GM12878 (cell line): ENCODE results near the gene SCEL. TPM values are rescaled to one million over a fixed set of nuclear protein-coding genes. Genes with fewer than 3 reads are reported as not detected.

Experiments
- ATAC-seq: fragments of 200-7000 bp; cut with Tn5 transposase; 3 replicates; pipeline ENCODE4 v1.9.1; 2020; ENCODE audit warnings: mild to moderate bottlenecking, moderate library complexity
- BruUV-seq: library from RNA; stranded (reverse); fragments of 400-500 nt; replicated peaks from 2 replicates; lab custom pipeline; 2021; lab: Mats Ljungman, UMichigan
- CTCF ChIA-PET: fragments of 300-600 bp; sonication (Branson Sonifier 250); formaldehyde crosslinking; extraction: SDS; loops from one replicate; lab custom pipeline; 2021; ENCODE audit warnings: inconsistent platforms; lab: Yijun Ruan, JAX
- POLR2A ChIA-PET: fragments of 350-600 bp; formaldehyde crosslinking; extraction: SDS; loops from one replicate; lab custom pipeline; 2021; ENCODE audit warnings: inconsistent platforms; lab: Charles Lee
- RAD21 ChIA-PET: fragments of 300-600 bp; sonication (Branson Sonifier 250); formaldehyde crosslinking; loops from one replicate; lab custom pipeline; 2023; ENCODE audit warnings: antibody characterized with exemption; ENCODE audit not compliant: unreplicated experiment; lab: Charles Lee
- SMC1A ChIA-PET: fragments of 300-600 bp; sonication (Branson Sonifier 250); formaldehyde crosslinking; loops from one replicate; lab custom pipeline; 2023; ENCODE audit not compliant: unreplicated experiment, uncharacterized antibody; lab: Charles Lee
- DNase-seq: peaks from one replicate; pipeline ENCODE4 v3.0.0-alpha.2; 2011; ENCODE audit warnings: low read depth, low spot score
- FAIRE-seq: peaks from 3 replicates; lab custom pipeline; 2011; peaks lifted over from hg19 to GRCh38; lab: Jason Lieb, UNC
- H2AFZ ChIP-seq: 2 replicates; pipeline ENCODE4 v1.6.0; 2011; ENCODE audit warnings: low read depth, low read length, control low read depth; ENCODE audit not compliant: control insufficient read depth
- H3K27ac ChIP-seq: 2 replicates; pipeline ENCODE4 v1.5.1; 2011; ENCODE audit warnings: control low read depth; ENCODE audit not compliant: control insufficient read depth, insufficient read depth
- H3K27me3 ChIP-seq, 2 experiments: replicated peaks in 1 of 2; 2 replicates each; pipeline versions ENCODE4 v1.6.0 to v1.6.1; 2011; ENCODE audit warnings: low read length in 1 of 2; ENCODE audit not compliant: control insufficient read depth in 2 of 2, insufficient read depth in 2 of 2
- H3K36me3 ChIP-seq, 2 experiments: 2 replicates each; pipeline ENCODE4 v1.5.1; 2011; ENCODE audit warnings: low read length in 1 of 2; ENCODE audit not compliant: control insufficient read depth in 2 of 2, insufficient read depth in 2 of 2
- H3K4me1 ChIP-seq: 2 replicates; pipeline ENCODE4 v1.6.1; 2011; ENCODE audit warnings: mild to moderate bottlenecking, low read length, moderate library complexity, mixed read lengths; ENCODE audit not compliant: control insufficient read depth, insufficient read depth
- H3K4me2 ChIP-seq: 2 replicates; pipeline ENCODE4 v1.6.0; 2011; ENCODE audit warnings: control low read depth; ENCODE audit not compliant: control insufficient read depth, insufficient read depth
- H3K4me3 ChIP-seq: fragments of 200-600 bp; sonication (generic); 2 replicates; pipeline ENCODE4 v1.5.1; 2016
- H3K79me2 ChIP-seq: 2 replicates; pipeline ENCODE4 v1.6.0; 2011; ENCODE audit warnings: low read length; ENCODE audit not compliant: control insufficient read depth, insufficient read depth
- H3K9ac ChIP-seq: 2 replicates; pipeline ENCODE4 v1.8.0; 2011; ENCODE audit warnings: low read length, control low read depth, mixed read lengths; ENCODE audit not compliant: control insufficient read depth, insufficient read depth
- H3K9me3 ChIP-seq: replicated peaks from 3 replicates; pipeline ENCODE4 v1.5.1; 2011; ENCODE audit warnings: mild to moderate bottlenecking, low read length; ENCODE audit not compliant: control insufficient read depth, insufficient read depth
- H4K20me1 ChIP-seq: 2 replicates; pipeline ENCODE4 v1.6.0; 2011; ENCODE audit not compliant: control insufficient read depth, insufficient read depth
- BCL11A ChIP-seq: IDR thresholded peaks from 2 replicates; pipeline ENCODE4 v1.6.1; 2011; ENCODE audit warnings: low read depth, low read length
- BHLHE40 ChIP-seq, 2 experiments: fragments of 450-650 bp in 1 of 2; IDR thresholded peaks; 2 replicates each; pipeline ENCODE4 v1.6.1; 2011 to 2017; ENCODE audit warnings: low read depth in 2 of 2, borderline replicate concordance in 1 of 2, improper control_type of control experiment in 1 of 2, low read length in 1 of 2, mild to moderate bottlenecking in 1 of 2
- CBX3 ChIP-seq: fragments of 200-600 bp; sonication (generic); IDR thresholded peaks from 2 replicates; pipeline ENCODE4 v1.6.1; 2016; ENCODE audit warnings: low read depth, borderline replicate concordance
- FOXM1 ChIP-seq: IDR thresholded peaks from 2 replicates; pipeline ENCODE4 v1.6.1; 2012; ENCODE audit warnings: low read depth, mild to moderate bottlenecking, inconsistent platforms, low read length, moderate library complexity
- SRF ChIP-seq, 2 experiments: IDR thresholded peaks; 2 replicates each; pipeline ENCODE4 v1.6.1; 2011; ENCODE audit warnings: low read depth in 2 of 2, low read length in 2 of 2, mild to moderate bottlenecking in 1 of 2, moderate library complexity in 1 of 2
- STAT3 ChIP-seq: IDR thresholded peaks from 2 replicates; pipeline ENCODE4 v1.6.1; 2011; ENCODE audit warnings: low read depth, low read length, improper control_type of control experiment
- SUZ12 ChIP-seq: fragments of 200-600 bp; sonication (generic); IDR thresholded peaks from one replicate; pipeline ENCODE4 v1.6.1; 2018; ENCODE audit warnings: antibody characterized with exemption, mild to moderate bottlenecking; ENCODE audit not compliant: unreplicated experiment
- WRNIP1 ChIP-seq: IDR thresholded peaks from 2 replicates; pipeline ENCODE4 v1.6.1; 2011; ENCODE audit warnings: low read depth, low read length, improper control_type of control experiment, borderline replicate concordance
- WGBS: methylation state at CpG from one replicate; pipeline ENCODE4 v1.1.6; 2016; ENCODE audit warnings: low lambda C conversion rate; ENCODE audit not compliant: insufficient replicate concordance, insufficient coverage; ENCODE audit errors: missing lambda C conversion rate; 5-methylcytosine and 5-hydroxymethylcytosine counted together
- in situ Hi-C: fragments of 300-500 bp; cut with MboI; formaldehyde crosslinking; loops from 9 replicates; pipeline ENCODE4 v1.14.3; 2018; ENCODE audit warnings: mixed read lengths
- intact Hi-C: fragments of 100-400 bp; cut with micrococcal nuclease; formaldehyde crosslinking; loops from one replicate; pipeline ENCODE4 v1.14.2; 2022; ENCODE audit not compliant: unreplicated experiment
- polyA plus RNA-seq, 11 experiments: library from polyadenylated mRNA; depleted of rRNA in 4 of 11; unstranded in 6 of 11; stranded (reverse) in 5 of 11; fragments of >200 nt; fragmentation: Nextera tagmentation in 4 of 11; fragmentation: Illumina TruSeq in 1 of 11; extraction: Ambion mirVana in 4 of 11; extraction: Trizol in 1 of 11; gene quantifications; 1 replicate in 1 of 11; 2 replicates in 10 of 11; pipeline versions ENCODE4 v1.2.1 to v1.2.3, GENCODE V29; 2011 to 2016; ENCODE audit warnings: inconsistent platforms in 2 of 11, missing spikeins in 2 of 11, low read depth in 1 of 11
- total RNA-seq, 4 experiments: library from RNA; depleted of rRNA in 3 of 4; stranded (reverse); fragments of >200 nt in 3 of 4; fragmentation: Illumina TruSeq in 1 of 4; extraction: Trizol in 1 of 4; gene quantifications; 2 replicates each; pipeline versions ENCODE4 v1.2.1 to v1.2.3, GENCODE V29; 2013 to 2021
- TF ChIP-seq, protein P1 (sequence below): fragments of 450-650 bp; IDR thresholded peaks from 2 replicates; pipeline ENCODE4 v1.6.1; 2017; ENCODE audit warnings: mild to moderate bottlenecking, low read depth, inconsistent platforms; ENCODE audit not compliant: poor library complexity, severe bottlenecking
- TF ChIP-seq, protein P2 (sequence below): fragments of 450-650 bp; IDR thresholded peaks from 2 replicates; pipeline ENCODE4 v1.6.1; 2017; ENCODE audit warnings: antibody characterized with exemption, mild to moderate bottlenecking, moderate library complexity
- TF ChIP-seq, protein P3 (sequence below): IDR thresholded peaks from 2 replicates; pipeline ENCODE4 v1.6.1; 2011; ENCODE audit warnings: low read depth, low read length, improper control_type of control experiment, borderline replicate concordance

Gene SCEL
- total and polyA plus RNA-seq, 10 of the 15 experiments (the other 5 are each of a cell fraction or from before 2014, with no cell fraction given) = 0.09 to 0.68 (median 0.16) TPM; not detected in 1

- WGBS = 15% methylated on average over 2 of the region's 2 CpGs
- Histone ChIP-seq H3K9me3 (peaks cover 1% of the 10 kb centered on the region; the same call in 1 of the 3 replicates), H3K27me3 (no peaks in the 10 kb centered on the region), H4K20me1 (no peaks in the 10 kb centered on the region), H3K36me3 (no peaks in the 10 kb centered on the region), H3K4me3 (no peak overlapping the region), H3K79me2 (no peaks in the 10 kb centered on the region), H3K9ac (no peak overlapping the region), H3K27ac (no peak overlapping the region), H3K4me1 (0 out of 2 replicates have a peak, but pooled peaks cover 7% of the 10 kb centered on the region), H2AFZ (no peak overlapping the region), H3K4me2 (no peak overlapping the region)
- FAIRE-seq (no peak), DNase-seq (no peak), ATAC-seq (no peak)
- TF ChIP-seq, protein P1, sequence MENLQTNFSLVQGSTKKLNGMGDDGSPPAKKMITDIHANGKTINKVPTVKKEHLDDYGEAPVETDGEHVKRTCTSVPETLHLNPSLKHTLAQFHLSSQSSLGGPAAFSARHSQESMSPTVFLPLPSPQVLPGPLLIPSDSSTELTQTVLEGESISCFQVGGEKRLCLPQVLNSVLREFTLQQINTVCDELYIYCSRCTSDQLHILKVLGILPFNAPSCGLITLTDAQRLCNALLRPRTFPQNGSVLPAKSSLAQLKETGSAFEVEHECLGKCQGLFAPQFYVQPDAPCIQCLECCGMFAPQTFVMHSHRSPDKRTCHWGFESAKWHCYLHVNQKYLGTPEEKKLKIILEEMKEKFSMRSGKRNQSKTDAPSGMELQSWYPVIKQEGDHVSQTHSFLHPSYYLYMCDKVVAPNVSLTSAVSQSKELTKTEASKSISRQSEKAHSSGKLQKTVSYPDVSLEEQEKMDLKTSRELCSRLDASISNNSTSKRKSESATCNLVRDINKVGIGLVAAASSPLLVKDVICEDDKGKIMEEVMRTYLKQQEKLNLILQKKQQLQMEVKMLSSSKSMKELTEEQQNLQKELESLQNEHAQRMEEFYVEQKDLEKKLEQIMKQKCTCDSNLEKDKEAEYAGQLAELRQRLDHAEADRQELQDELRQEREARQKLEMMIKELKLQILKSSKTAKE = no peak
- no peak for TF ChIP-seq FOXM1
- TF ChIP-seq, protein P2, sequence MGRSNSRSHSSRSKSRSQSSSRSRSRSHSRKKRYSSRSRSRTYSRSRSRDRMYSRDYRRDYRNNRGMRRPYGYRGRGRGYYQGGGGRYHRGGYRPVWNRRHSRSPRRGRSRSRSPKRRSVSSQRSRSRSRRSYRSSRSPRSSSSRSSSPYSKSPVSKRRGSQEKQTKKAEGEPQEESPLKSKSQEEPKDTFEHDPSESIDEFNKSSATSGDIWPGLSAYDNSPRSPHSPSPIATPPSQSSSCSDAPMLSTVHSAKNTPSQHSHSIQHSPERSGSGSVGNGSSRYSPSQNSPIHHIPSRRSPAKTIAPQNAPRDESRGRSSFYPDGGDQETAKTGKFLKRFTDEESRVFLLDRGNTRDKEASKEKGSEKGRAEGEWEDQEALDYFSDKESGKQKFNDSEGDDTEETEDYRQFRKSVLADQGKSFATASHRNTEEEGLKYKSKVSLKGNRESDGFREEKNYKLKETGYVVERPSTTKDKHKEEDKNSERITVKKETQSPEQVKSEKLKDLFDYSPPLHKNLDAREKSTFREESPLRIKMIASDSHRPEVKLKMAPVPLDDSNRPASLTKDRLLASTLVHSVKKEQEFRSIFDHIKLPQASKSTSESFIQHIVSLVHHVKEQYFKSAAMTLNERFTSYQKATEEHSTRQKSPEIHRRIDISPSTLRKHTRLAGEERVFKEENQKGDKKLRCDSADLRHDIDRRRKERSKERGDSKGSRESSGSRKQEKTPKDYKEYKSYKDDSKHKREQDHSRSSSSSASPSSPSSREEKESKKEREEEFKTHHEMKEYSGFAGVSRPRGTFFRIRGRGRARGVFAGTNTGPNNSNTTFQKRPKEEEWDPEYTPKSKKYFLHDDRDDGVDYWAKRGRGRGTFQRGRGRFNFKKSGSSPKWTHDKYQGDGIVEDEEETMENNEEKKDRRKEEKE = no peak
- TF ChIP-seq SRF (IDR thresholded peaks at IDR 0.05; ENCODE audit: low read depth in 2 of 2, low read length in 2 of 2) = no peak
- TF ChIP-seq, protein P3, sequence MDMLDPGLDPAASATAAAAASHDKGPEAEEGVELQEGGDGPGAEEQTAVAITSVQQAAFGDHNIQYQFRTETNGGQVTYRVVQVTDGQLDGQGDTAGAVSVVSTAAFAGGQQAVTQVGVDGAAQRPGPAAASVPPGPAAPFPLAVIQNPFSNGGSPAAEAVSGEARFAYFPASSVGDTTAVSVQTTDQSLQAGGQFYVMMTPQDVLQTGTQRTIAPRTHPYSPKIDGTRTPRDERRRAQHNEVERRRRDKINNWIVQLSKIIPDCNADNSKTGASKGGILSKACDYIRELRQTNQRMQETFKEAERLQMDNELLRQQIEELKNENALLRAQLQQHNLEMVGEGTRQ = no peak
- no peak for TF ChIP-seq BCL11A
- no peak for TF ChIP-seq CBX3
- no peak for TF ChIP-seq STAT3
- TF ChIP-seq WRNIP1 = no peak
- TF ChIP-seq BHLHE40 (IDR thresholded peaks at IDR 0.05; ENCODE audit: borderline replicate concordance in 1 of 2, low read depth in 2 of 2, low read length in 1 of 2) = no peak
- TF ChIP-seq SUZ12 = no peak
- ChIA-PET RAD21 (no interaction called here), SMC1A (interaction anchor here (0.5 to 1.5 kb wide), 5 partner anchors 10 to 40 kb away, joined by 3 to 6 read pairs (median 3); no protein-coding TSS in a partner anchor), CTCF (interaction anchor here (0.9 to 1.3 kb wide), 5 partner anchors 9 to 44 kb away, joined by 3 to 4 read pairs (median 3); no protein-coding TSS in a partner anchor), POLR2A (no interaction called here)
- in situ Hi-C loops (no loop called here), intact Hi-C loops (no loop called here)
- no TSS peak for BruUV-seq
Observed at GRCh38 chr13:77521194-77521593, 14.3 kb upstream of the SCEL start.
